Kidney epithelial cell (primary cell): Measurements from ENCODE around the gene DUSP22. TPM values are rescaled to one million over a fixed set of nuclear protein-coding genes. Genes with fewer than 3 reads are reported as not detected.
A peak's percentile ranks its signal among the peaks of the same experiment; 100 is the strongest.

Source experiments
- DNase-seq: peaks from one replicate; pipeline ENCODE4 v3.0.0-alpha.2; 2010; ENCODE audit warnings: low read depth
- H3K27me3 ChIP-seq: 2 replicates; pipeline ENCODE4 v1.6.0; 2011; ENCODE audit warnings: low read length; ENCODE audit not compliant: control insufficient read depth, insufficient read depth
- H3K36me3 ChIP-seq: 2 replicates; pipeline ENCODE4 v1.5.1; 2011; ENCODE audit warnings: low read length; ENCODE audit not compliant: control insufficient read depth, insufficient read depth
- H3K4me3 ChIP-seq: 2 replicates; pipeline ENCODE4 v1.5.1; 2011; ENCODE audit warnings: low read depth, mild to moderate bottlenecking, control low read depth, low read length
- total RNA-seq: library from RNA; depleted of rRNA; stranded (reverse); fragments of >200 nt; gene quantifications from 2 replicates; pipeline ENCODE4 v1.2.3, GENCODE V29; 2015
- TF ChIP-seq, protein P1 (sequence below): IDR thresholded peaks from 2 replicates; pipeline ENCODE4 v1.5.1; 2011; ENCODE audit warnings: mild to moderate bottlenecking, moderate library complexity, low read length, control low read depth, inconsistent platforms; ENCODE audit not compliant: insufficient read depth, poor library complexity, severe bottlenecking

Gene DUSP22
- total RNA-seq, 1 donor from 2014 or later, result 35.9 TPM

DNA sequence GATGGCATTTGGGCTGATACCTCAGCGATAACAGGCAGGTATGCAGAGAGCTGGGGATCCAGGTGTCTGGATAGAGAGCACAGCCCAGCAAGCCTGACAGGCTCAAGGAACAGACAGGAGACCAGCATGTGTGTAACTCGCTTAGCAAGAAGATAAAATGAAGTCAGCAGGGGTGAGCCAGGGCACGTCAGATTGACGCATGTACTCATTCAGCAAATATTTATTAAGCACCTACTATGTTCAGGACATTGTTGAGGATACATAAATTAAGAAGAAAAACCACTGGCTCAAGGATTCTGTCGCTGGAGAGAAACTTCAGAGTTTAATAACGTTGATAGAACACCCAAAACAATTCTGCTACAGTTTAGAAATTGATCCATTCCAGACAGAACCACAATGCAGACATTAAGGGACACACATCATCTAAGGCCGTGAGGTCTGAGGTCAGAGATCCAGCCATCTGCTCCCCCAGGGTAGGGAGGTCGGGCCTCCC lies 1.0 kb upstream of the DUSP22 start:
- TF ChIP-seq, protein P1, sequence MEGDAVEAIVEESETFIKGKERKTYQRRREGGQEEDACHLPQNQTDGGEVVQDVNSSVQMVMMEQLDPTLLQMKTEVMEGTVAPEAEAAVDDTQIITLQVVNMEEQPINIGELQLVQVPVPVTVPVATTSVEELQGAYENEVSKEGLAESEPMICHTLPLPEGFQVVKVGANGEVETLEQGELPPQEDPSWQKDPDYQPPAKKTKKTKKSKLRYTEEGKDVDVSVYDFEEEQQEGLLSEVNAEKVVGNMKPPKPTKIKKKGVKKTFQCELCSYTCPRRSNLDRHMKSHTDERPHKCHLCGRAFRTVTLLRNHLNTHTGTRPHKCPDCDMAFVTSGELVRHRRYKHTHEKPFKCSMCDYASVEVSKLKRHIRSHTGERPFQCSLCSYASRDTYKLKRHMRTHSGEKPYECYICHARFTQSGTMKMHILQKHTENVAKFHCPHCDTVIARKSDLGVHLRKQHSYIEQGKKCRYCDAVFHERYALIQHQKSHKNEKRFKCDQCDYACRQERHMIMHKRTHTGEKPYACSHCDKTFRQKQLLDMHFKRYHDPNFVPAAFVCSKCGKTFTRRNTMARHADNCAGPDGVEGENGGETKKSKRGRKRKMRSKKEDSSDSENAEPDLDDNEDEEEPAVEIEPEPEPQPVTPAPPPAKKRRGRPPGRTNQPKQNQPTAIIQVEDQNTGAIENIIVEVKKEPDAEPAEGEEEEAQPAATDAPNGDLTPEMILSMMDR, result no peak
- peak overlapping the region; percentile 68 for H3K4me3 ChIP-seq
- no peaks in the 10 kb centered on the region for H3K27me3 ChIP-seq
- DNase-seq, result no peak
- no peaks in the 10 kb centered on the region for H3K36me3 ChIP-seq

DNA sequence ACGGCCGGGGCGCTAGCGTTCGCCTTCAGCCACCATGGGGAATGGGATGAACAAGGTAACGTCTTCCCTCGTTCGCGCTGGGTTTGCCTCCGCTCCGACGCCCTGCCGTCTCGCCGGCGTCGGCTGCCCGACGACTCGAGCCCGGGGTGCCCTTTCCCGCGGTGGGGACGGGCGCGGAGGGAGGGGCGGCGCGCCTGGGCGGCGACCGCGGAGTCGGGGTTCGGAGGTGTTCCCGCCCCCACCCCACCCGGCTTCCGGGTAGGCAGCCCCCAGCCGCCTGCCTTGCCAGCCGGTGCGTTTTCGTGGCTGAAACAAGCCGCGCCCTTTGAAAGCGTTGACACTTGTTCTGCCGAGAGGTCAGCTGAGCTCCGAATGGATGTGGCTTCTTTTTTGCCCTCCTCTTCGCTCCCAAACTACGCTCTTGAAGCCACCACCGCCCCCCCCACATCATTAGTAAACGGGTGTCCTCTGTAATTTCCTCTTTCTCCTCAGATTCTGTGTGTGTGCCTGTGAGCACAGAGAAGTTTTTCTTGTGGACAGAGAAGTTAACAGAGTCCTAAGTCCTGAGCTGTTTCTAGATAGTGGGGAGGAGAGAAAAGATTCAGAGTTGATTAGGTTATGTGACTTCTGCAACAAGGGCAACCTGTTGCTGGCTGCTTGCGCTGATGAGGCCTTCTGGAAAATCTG lies 362 bp downstream of the DUSP22 start:
- TF ChIP-seq, protein P1, result no peak
- Histone ChIP-seq H3K27me3 (no peaks in the 10 kb centered on the region), H3K4me3 (peak overlapping the region; percentile 68), H3K36me3 (no peaks in the 10 kb centered on the region)
- no peak for DNase-seq

DNA sequence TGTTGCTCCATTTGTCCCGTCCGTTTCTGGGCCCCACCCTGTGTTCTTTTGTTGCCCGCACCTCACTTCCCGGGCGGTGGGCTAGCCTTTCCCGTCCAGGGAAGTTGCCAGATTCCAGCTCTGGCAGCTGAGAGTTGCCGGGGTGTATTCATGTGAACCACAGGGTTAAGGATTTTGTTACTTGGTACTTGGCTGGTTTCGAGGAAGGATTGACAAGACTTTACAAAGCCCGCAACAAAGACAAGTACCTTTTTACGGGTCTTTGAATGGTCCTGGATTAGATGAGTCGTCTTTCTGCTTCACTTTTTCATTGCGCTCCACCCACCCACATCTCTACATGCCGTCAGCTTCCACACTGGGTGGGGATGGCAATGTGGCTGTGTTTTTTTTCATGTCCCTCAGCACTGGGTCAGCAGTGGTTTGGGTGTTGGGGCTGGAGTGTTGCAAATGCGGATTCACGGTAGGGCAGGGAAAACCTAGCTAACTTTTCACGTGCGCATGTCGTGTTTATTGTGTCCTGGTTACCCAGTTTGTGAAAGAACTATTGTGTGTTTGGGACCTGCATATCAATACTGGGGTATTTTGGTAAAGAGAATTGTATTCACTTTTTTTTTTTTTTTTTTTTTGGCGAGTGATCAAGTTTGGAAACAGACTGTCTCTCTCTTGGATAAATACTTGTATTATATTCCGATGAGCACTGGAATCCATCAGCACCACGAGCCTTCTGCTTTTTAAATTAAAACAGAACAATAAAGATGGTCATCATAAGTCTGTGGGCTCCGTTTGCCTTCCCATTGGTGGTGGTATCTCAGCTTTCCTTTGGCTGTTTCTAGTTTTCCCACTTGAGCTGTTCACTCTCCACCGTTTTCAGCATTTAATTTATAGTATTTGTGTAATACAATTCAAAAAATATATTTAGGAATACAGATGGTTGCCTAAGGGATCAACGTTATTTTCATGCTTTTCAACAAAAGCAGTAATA lies 1.2 kb downstream of the DUSP22 start:
- no peak for DNase-seq
- H3K36me3 ChIP-seq, result no peaks in the 10 kb centered on the region
- TF ChIP-seq, protein P1, result no peak
- H3K4me3 ChIP-seq, result peak overlapping the region; percentile 68
- no peaks in the 10 kb centered on the region for H3K27me3 ChIP-seq

DNA sequence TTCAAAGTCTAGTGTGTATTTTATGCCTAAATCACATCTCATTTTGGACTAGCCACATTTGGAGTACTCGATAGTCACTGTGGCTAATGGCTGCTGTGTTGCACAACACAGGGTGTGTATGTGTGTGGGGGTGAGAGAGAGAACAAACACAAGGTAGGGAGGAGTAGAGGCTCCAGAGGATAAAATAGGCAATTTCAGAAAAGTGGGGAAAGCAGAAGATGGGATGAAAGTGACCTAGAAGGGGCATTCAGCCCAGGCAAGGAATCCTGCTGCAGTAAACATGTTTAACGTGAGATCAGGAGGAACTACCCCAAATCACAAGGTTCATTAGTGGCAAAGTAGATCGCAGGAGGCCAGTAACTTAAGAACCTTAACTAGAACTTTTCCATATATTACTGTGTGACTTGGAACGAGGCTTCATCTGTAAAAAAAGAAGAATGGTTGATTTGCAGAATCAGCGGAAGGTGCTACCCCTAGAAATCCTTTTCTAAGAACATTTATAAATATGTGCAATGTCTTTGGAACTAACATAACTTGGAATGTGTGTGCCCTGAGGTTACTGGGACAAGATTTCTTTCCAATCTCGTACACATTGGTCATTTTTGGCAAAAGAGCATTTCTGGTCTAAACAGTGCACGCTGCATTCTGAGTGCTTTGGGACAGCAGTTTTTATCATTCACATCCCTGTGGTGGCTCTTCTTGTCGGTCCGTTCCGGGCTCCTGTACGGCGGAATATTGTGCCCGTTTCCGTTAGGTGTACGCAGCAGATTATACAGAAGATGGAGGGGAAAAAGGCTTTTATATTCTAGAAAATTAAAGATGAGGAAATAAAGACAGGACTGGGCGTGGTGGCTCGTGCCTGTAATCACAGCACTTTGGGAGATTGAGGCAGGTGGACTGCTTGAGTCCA lies 2.6 kb downstream of the DUSP22 start:
- no peaks in the 10 kb centered on the region for H3K36me3 ChIP-seq
- TF ChIP-seq, protein P1, result no peak
- H3K27me3 ChIP-seq, result no peaks in the 10 kb centered on the region
- no peak for DNase-seq
- no peak overlapping the region for H3K4me3 ChIP-seq

DNA sequence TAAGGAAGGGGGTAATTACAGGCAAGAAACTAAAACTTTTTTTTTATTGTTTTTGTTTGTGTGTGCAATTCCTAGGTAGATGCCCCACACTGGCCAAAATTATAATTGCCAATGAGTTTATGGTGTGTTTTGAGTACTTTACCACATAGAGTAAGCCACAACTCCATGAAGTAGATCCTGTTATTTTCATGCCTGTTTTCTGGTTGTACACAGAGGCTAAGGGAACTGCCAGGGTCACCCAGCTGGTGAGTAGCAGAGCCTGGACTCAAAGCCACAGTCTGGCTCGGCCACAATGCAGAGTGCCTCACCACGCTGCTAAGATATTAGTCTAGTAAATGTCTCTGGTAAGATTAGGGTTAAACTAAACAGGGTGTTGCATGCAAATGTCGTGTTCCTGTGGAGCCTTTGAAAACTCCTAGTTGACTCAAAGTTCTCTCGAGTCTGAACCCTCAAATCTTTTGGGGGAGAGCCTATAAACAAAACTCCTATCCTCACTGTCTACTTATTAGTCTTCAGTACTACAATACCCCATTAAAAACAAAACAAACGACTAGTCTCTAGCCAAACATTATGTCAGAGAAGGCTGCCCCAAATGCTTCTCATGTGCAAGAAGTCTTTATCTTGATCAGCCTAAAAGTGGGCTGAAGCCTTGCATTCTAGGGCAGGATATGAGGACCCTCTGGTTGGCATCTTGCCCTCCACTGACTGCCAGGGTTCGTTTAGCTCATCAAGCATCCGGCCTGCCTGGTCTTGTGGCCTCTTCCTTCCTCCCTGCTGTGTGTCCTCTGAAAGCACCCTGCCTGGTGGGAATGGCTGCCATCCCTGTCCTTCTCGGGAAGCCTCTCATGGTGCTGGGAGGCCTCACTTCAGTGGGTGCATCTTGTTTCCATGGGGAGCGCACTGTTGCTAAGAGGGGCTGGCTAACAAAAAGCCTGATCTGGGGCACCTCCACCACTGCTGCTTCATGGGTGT lies 4.2 kb downstream of the DUSP22 start:
- Histone ChIP-seq H3K36me3 (no peaks in the 10 kb centered on the region), H3K27me3 (no peaks in the 10 kb centered on the region), H3K4me3 (no peak overlapping the region)
- no peak for DNase-seq
- TF ChIP-seq, protein P1, result no peak
